Panc1 (cell line): ENCODE measurements around the gene RIPPLY3. TPM values are rescaled to one million over a fixed set of nuclear protein-coding genes. Genes with fewer than 3 reads are reported as not detected.

Experiments
- ATAC-seq: fragments of 200-7000 bp; cut with Tn5 transposase; 2 replicates; pipeline ENCODE4 v1.9.1; 2020; ENCODE audit warnings: mild to moderate bottlenecking, moderate library complexity
- BruUV-seq: library from RNA; stranded (reverse); fragments of 400-500 nt; replicated peaks from 2 replicates; lab custom pipeline; 2021; lab: Mats Ljungman, UMichigan
- CTCF ChIA-PET: fragments of 300-600 bp; sonication (Branson Sonifier 250); formaldehyde crosslinking; loops from one replicate; lab custom pipeline; 2022; ENCODE audit warnings: antibody characterized with exemption; lab: Charles Lee
- POLR2A ChIA-PET: fragments of 300-600 bp; sonication (Branson Sonifier 250); formaldehyde crosslinking; loops from one replicate; lab custom pipeline; 2022; ENCODE audit warnings: antibody characterized with exemption; lab: Charles Lee
- DNase-seq: peaks from one replicate; pipeline ENCODE4 v3.0.0-alpha.2; 2010; ENCODE audit warnings: low read depth, low spot score
- H3K27ac ChIP-seq: 2 replicates; pipeline ENCODE4 v1.5.1; 2011; ENCODE audit warnings: mild to moderate bottlenecking, low read length, inconsistent platforms
- H3K27me3 ChIP-seq: fragments of 200-500 bp; sonication (Bioruptor generic); 2 replicates; pipeline ENCODE4 v1.6.0; 2014; ENCODE audit warnings: low read length, inconsistent platforms; ENCODE audit not compliant: control insufficient read depth, insufficient read depth
- H3K36me3 ChIP-seq: fragments of 200-500 bp; sonication (Bioruptor generic); 2 replicates; pipeline ENCODE4 v1.5.1; 2014; ENCODE audit warnings: inconsistent platforms, mild to moderate bottlenecking, low read length, moderate library complexity; ENCODE audit not compliant: control insufficient read depth, insufficient read depth
- H3K4me1 ChIP-seq: 2 replicates; pipeline ENCODE4 v1.5.1; 2011; ENCODE audit warnings: inconsistent platforms, mild to moderate bottlenecking, low read length, moderate library complexity; ENCODE audit not compliant: control insufficient read depth, insufficient read depth
- H3K4me3 ChIP-seq, 2 experiments: 2 replicates each; pipeline ENCODE4 v1.5.1; 2011 to 2012; ENCODE audit warnings: low read depth in 2 of 2, low read length in 2 of 2, mild to moderate bottlenecking in 2 of 2, inconsistent platforms in 1 of 2, moderate library complexity in 1 of 2
- H3K9me3 ChIP-seq: fragments of 200-500 bp; sonication (Bioruptor generic); 2 replicates; pipeline ENCODE4 v1.5.1; 2014; ENCODE audit warnings: low read depth, mild to moderate bottlenecking, inconsistent platforms, low read length, moderate library complexity; ENCODE audit not compliant: control insufficient read depth, insufficient read depth
- CTCF ChIP-seq: fragments of 450-650 bp; IDR thresholded peaks from 2 replicates; pipeline ENCODE4 v1.5.1; 2017; ENCODE audit warnings: mild to moderate bottlenecking
- POLR2AphosphoS5 ChIP-seq: IDR thresholded peaks from 2 replicates; pipeline ENCODE4 v1.6.1; 2012; ENCODE audit warnings: mild to moderate bottlenecking, low read depth, low read length, moderate library complexity
- REST ChIP-seq, 2 experiments: IDR thresholded peaks; 2 replicates each; pipeline ENCODE4 v1.6.1; 2011 to 2012; ENCODE audit warnings: low read depth in 2 of 2, control low read depth in 1 of 2, low read length in 1 of 2, mild to moderate bottlenecking in 1 of 2, moderate library complexity in 1 of 2; ENCODE audit not compliant: insufficient read depth in 1 of 2
- SIN3A ChIP-seq: IDR thresholded peaks from 2 replicates; pipeline ENCODE4 v1.6.1; 2012; ENCODE audit warnings: low read depth, mild to moderate bottlenecking, low read length, moderate library complexity, borderline replicate concordance; ENCODE audit not compliant: insufficient read depth
- TCF7L2 ChIP-seq: IDR thresholded peaks from 2 replicates; pipeline ENCODE4 v1.6.1; 2011; ENCODE audit warnings: mild to moderate bottlenecking, low read depth, low read length, inconsistent platforms
- in situ Hi-C: cut with HindIII; loops from 2 replicates; pipeline ENCODE4 v1.10.0; 2016; ENCODE audit warnings: low sequenced_read_pairs, low pct_unique_long_range_greater_than_20kb
- intact Hi-C: fragments of 100-400 bp; cut with micrococcal nuclease; formaldehyde crosslinking; loops from one replicate; pipeline ENCODE4 v1.10.0; 2022; ENCODE audit not compliant: unreplicated experiment
- total RNA-seq: library from RNA; stranded (reverse); gene quantifications from one replicate; pipeline ENCODE4 v1.2.1, GENCODE V29; 2021; ENCODE audit not compliant: unreplicated experiment

RIPPLY3 gene
- total RNA-seq, 1 experiment from 2014 or later, result 1.2 TPM

DNA sequence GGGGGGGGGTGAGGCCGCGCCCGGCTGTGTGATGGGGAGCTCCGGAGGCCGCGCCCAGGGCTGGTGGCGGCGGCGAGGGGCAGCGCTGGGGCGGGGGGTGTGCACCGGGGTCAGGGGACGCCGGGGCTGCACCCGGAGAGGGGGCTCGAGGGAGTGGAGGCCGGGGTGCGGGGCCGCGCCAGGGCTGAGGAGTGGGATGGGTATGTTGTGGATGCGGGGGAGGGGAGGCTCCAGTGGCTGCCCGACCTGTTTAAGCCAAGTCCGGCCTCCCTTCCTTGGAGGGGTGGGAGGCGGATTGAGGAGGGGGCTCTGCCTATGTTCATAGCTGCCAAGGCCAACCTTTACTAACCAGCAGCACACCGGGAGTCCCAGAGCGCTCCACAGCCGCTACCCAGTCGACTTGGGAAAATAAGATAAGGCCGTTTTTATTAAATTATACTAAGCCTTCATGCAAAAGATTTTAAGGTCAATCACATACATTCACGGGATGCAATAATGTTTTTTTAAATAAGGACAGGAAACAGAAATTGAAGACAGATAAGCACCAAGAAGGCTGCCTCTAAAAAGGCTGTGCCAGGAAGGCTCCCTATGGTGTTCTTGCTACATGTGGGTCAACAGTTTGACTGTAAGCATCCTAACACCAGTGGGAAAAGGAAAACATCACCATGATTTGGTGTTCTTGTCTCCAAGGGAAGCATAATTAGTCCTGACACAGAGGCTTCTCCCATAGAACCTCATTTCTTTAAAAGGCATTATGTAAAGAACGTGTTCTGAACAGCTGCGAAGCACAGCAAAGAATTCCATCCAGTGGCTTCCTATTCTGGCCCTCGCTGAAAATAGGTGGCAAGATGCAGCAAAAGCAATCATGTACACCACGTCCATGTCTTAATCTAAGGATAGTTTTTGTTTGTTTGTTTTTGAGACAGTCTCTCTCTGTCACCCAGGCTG is 39.4 kb upstream of the RIPPLY3 start:
- intact Hi-C loops, result no loop called here
- BruUV-seq, result TSS peak; percentile 93
- H3K4me1 ChIP-seq, result peaks cover 11% of the 10 kb centered on the region
- H3K27me3 ChIP-seq, result no peaks in the 10 kb centered on the region
- CTCF ChIA-PET, result interaction anchor here (0.6 kb wide), 1 partner anchor 207 kb away, joined by 4 read pairs; no protein-coding TSS in a partner anchor
- POLR2A ChIA-PET, result interaction anchor here (0.5 kb wide), 1 partner anchor 39 kb away, joined by 7 read pairs; the partner anchor contains the start of gene RIPPLY3
- DNase-seq, result no peak
- H3K9me3 ChIP-seq, result no peaks in the 10 kb centered on the region
- in situ Hi-C loops, result no loop called here
- peak overlapping the region; percentile 84 for H3K27ac ChIP-seq
- peak overlapping the region; percentile 52 to 59 for H3K4me3 ChIP-seq
- TF ChIP-seq REST (IDR thresholded peaks at IDR 0.05; ENCODE audit: insufficient read depth in 1 of 2, low read depth in 2 of 2, low read length in 1 of 2) (no peak), POLR2AphosphoS5 (no peak; the same call in 1 of the 2 replicates), CTCF (no peak), TCF7L2 (no peak), SIN3A (no peak)
- no peaks in the 10 kb centered on the region for H3K36me3 ChIP-seq
- peak; percentile 63 for ATAC-seq

GRCh38 chr21:36968414-36968813 is 38.1 kb upstream of the RIPPLY3 start:
- in situ Hi-C loops, result no loop called here
- H3K27me3 ChIP-seq, result no peaks in the 10 kb centered on the region
- no peak for TF ChIP-seq SIN3A
- no peak for TF ChIP-seq REST (IDR thresholded peaks at IDR 0.05; ENCODE audit: insufficient read depth in 1 of 2, low read depth in 2 of 2, low read length in 1 of 2)
- no peak for TF ChIP-seq TCF7L2
- no peak for TF ChIP-seq CTCF
- no peak for TF ChIP-seq POLR2AphosphoS5
- no peak overlapping the region for H3K27ac ChIP-seq
- no peaks in the 10 kb centered on the region for H3K9me3 ChIP-seq
- H3K4me3 ChIP-seq, result no peak overlapping the region
- ChIA-PET CTCF (no interaction called here), POLR2A (no interaction called here)
- no peak for DNase-seq
- H3K36me3 ChIP-seq, result no peaks in the 10 kb centered on the region
- BruUV-seq, result no TSS peak
- no peak for ATAC-seq
- peaks cover 11% of the 10 kb centered on the region for H3K4me1 ChIP-seq
- intact Hi-C loops, result no loop called here
